HepG2 (cell line): Measurements from ENCODE around the gene ANKRD30A.

Experiments
- ZNF124 ChIP-seq: sonication (generic); formaldehyde crosslinking; IDR thresholded peaks from 2 replicates; pipeline ENCODE4 v1.4.0; 2020; ENCODE audit warnings: missing genetic modification reagents
- TF ChIP-seq, protein P1 (sequence below): sonication (generic); formaldehyde crosslinking; IDR thresholded peaks from 2 replicates; pipeline ENCODE4 v1.5.0; 2020; ENCODE audit warnings: mild to moderate bottlenecking, missing genetic modification reagents, moderate library complexity

DNA sequence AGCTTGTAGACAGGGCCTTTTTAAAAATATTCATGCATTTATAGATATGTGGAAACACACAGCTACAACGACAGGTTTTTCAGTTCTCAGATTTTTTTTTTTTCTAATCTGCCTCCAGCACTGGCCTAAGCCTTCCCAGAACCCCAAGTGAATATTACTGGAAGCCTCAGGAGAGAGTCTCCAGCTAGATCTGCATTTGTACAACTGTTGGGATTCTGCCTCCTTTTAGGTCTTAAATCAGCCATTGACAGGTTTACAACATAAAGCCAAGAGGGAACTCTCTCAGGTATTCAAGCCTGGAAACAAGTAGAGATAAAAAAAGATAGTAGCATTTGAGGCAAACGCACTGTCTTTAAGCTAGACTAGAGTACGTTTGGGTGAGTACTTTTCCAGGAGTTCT, 275.8 kb downstream of the ANKRD30A start:
- no peak for TF ChIP-seq ZNF124 (CRISPR knock-in tag)
- TF ChIP-seq, protein P1, sequence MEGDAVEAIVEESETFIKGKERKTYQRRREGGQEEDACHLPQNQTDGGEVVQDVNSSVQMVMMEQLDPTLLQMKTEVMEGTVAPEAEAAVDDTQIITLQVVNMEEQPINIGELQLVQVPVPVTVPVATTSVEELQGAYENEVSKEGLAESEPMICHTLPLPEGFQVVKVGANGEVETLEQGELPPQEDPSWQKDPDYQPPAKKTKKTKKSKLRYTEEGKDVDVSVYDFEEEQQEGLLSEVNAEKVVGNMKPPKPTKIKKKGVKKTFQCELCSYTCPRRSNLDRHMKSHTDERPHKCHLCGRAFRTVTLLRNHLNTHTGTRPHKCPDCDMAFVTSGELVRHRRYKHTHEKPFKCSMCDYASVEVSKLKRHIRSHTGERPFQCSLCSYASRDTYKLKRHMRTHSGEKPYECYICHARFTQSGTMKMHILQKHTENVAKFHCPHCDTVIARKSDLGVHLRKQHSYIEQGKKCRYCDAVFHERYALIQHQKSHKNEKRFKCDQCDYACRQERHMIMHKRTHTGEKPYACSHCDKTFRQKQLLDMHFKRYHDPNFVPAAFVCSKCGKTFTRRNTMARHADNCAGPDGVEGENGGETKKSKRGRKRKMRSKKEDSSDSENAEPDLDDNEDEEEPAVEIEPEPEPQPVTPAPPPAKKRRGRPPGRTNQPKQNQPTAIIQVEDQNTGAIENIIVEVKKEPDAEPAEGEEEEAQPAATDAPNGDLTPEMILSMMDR: no peak
